ENCODE results near the gene LRRC74A. TPM values are rescaled to one million over a fixed set of nuclear protein-coding genes. Genes with fewer than 3 reads are reported as not detected.
A peak's percentile ranks its signal among the peaks of the same experiment; 100 is the strongest.

The LRRC74A gene
- total and polyA plus RNA-seq, 8 donors: 0.10 to 0.40 (median 0.34) TPM; not detected in 2

- DNase-seq (peak in 2 of 4 donors; percentile 29 to 60), ATAC-seq (no peak)
- TF ChIP-seq CTCF (IDR thresholded peaks at IDR 0.05): no peak
- peaks cover 0 to 3% of the 10 kb centered on the region in 2 donors for H3K4me1 ChIP-seq
- H3K4me3 ChIP-seq: no peak overlapping the region
- no peaks in the 10 kb centered on the region for H3K9me3 ChIP-seq
- intact Hi-C loops (cut with DNase I): no loop called here
- no peaks in the 10 kb centered on the region for H3K36me3 ChIP-seq
- H3K27me3 ChIP-seq: no peaks in the 10 kb centered on the region
- no peak overlapping the region for H3K27ac ChIP-seq
Observed at GRCh38 chr14:76882651-76883050, 56.4 kb downstream of the LRRC74A start.

GRCh38 chr14:76883447-76883846 is 57.2 kb downstream of the LRRC74A start:
- DNase-seq (no peak), ATAC-seq (no peak)
- Histone ChIP-seq H3K27ac (no peak overlapping the region), H3K36me3 (no peaks in the 10 kb centered on the region), H3K4me3 (no peak overlapping the region), H3K9me3 (no peaks in the 10 kb centered on the region), H3K4me1 (peaks cover 0 to 3% of the 10 kb centered on the region in 2 donors), H3K27me3 (no peaks in the 10 kb centered on the region)
- TF ChIP-seq CTCF (IDR thresholded peaks at IDR 0.05): no peak
- intact Hi-C loops (cut with DNase I): no loop called here

- no peak overlapping the region for H3K4me3 ChIP-seq
- no peaks in the 10 kb centered on the region for H3K9me3 ChIP-seq
- no peaks in the 10 kb centered on the region for H3K27me3 ChIP-seq
- H3K4me1 ChIP-seq: peaks cover 0 to 3% of the 10 kb centered on the region in 2 donors
- intact Hi-C loops (cut with DNase I): no loop called here
- ATAC-seq (no peak), DNase-seq (peak in 1 of 4 donors; percentile 62)
- H3K27ac ChIP-seq: peak overlapping the region; percentile 13 to 79
- H3K36me3 ChIP-seq: no peaks in the 10 kb centered on the region
- TF ChIP-seq CTCF (IDR thresholded peaks at IDR 0.05): no peak
Observed at GRCh38 chr14:76884394-76884793, 58.2 kb downstream of the LRRC74A start.

GRCh38 chr14:76884853-76885276 is 58.7 kb downstream of the LRRC74A start:
- ATAC-seq (peak; percentile 69), DNase-seq (peak in 1 of 4 donors; percentile 66)
- no peak for TF ChIP-seq CTCF (IDR thresholded peaks at IDR 0.05)
- no peaks in the 10 kb centered on the region for H3K9me3 ChIP-seq
- no peak overlapping the region for H3K4me3 ChIP-seq
- H3K27me3 ChIP-seq: no peaks in the 10 kb centered on the region
- H3K27ac ChIP-seq: peak overlapping the region; percentile 53 to 79
- no peaks in the 10 kb centered on the region for H3K36me3 ChIP-seq
- H3K4me1 ChIP-seq: peaks cover 0 to 3% of the 10 kb centered on the region in 2 donors
- intact Hi-C loops (cut with DNase I): no loop called here

GRCh38 chr14:76887191-76887590 is 61.0 kb downstream of the LRRC74A start:
- intact Hi-C loops (cut with DNase I): no loop called here
- peak in 1 of 4 donors; percentile 13 for DNase-seq
- H3K4me1 ChIP-seq: peaks cover 0 to 3% of the 10 kb centered on the region in 2 donors
- H3K36me3 ChIP-seq: no peaks in the 10 kb centered on the region
- TF ChIP-seq CTCF (IDR thresholded peaks at IDR 0.05): no peak
- H3K9me3 ChIP-seq: peaks cover 0 to 4% of the 10 kb centered on the region in 2 donors
- no peak overlapping the region for H3K27ac ChIP-seq
- no peak overlapping the region for H3K4me3 ChIP-seq
- no peaks in the 10 kb centered on the region for H3K27me3 ChIP-seq
- ATAC-seq: no peak
